IPS DF 19.7 (cell line): Measurements from ENCODE around the gene PERCC1.
"Not testable (repeated sequence)": the region's sequence is repeated elsewhere in the genome, so short reads cannot be mapped to it uniquely, and the experiment has no call there.

ENCODE experiments used
- DNase-seq: peaks from one replicate; pipeline ENCODE4 v3.0.0-alpha.2; 2013; ENCODE audit warnings: low read depth, low spot score

The PERCC1 gene

GRCh38 chr16:1469141-1469540, 38.3 kb downstream of the PERCC1 start:
- DNase-seq, result not testable (repeated sequence)

DNA sequence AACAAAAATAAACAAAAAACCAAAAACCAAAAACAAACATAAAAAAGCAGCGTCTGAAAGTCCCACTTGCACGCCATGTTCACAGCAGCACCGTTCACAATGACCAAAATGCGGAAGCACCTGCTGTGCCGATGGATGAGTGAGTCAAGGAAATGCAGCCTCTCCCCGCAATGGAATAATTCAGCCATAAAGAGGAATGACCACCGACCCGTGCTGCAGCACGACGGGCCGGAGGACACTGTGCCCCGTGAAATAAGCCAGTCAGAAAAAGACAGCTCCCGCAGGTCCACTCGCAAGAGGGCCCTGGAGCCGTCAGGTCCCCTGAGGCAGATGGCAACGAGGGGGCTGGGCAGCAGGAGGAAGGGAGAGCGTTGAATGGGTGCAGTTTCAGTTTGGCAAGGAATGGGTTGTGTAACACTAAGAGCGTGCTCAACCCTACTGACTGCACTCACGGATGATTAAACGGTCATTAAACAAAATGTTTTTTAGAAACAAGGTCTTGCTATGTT, 38.9 kb downstream of the PERCC1 start:
- no peak for DNase-seq

- DNase-seq, result no peak
These were observed 39.8 kb downstream of the PERCC1 start for GRCh38 chr16:1470481-1471251.

DNA sequence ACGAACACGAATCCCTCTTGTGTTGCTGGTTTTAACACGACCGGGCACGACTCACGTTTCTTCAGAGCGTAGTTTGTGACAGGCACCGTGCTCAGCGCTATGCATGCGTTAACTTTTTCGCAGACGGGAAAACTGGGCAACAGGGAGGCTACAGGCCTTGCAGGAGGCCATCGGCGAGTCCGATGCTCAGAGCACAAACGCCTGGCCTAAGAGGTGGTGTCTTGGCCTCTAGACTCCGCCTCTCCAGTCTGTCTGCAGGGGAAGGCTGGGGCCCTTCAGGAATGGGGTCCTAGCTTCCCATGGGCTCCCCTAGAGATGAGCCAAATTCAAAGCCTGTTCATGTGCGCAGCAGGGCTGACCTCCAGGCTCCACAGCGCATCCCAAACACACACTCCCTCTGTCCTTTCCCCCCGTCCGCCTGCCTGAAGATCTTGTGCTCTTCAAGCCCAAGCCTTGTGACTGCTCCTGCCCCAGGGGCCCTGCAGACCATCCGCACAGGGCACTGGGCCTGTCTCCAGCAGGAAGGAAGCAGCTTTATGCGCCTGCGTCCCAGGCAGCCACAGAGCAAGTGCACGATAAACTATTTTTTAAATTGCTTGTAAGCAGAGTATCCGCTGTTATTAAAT, 40.8 kb downstream of the PERCC1 start:
- DNase-seq, result no peak

- DNase-seq, result no peak
These were observed 42.1 kb downstream of the PERCC1 start for GRCh38 chr16:1472974-1473373.

- no peak for DNase-seq
These were observed 43.4 kb downstream of the PERCC1 start for GRCh38 chr16:1474082-1474795.

DNA sequence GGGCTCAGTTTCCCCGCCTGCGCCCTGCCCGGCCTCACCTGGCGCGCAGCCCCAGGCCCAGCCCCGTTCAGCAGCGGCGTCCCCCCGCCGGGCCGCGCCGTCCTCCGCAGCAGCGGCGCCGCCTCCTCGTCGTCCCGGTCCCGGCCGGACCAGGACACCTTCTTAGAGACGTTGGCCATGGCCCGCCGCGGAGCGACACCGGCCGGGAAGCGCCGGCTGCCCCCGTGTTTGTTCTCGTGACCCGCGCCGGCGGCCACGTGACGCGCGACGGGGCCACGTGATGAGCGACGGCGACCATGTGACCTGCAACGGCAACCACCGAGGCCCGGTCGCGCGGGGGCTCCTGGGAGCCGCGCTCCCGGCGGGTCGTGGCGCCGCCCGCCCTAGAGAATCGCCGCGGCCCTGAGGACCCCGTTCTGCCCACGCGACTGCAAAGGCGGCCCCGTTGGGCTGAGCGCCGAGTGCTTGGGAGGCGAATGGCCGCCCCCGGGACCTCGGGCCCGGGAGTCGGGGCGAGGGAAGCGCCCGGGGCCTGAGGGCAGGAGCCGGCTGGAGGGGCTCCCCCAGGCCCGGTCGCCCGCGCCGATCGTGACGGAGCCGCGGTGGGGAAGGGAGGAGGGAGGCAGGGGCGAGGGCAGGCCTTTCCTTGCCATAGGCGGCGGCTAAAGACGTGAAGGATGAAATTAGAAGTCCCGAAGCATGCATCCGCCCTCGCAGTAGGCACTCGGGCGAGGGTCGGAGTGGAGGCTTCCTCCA, 44.1 kb downstream of the PERCC1 start, which contains the start of gene CLCN7:
Gene CLCN7 (minus strand): TSS at position 233 of the 756 bp plus-strand sequence. CDS start 54 bp downstream, at position 179.
- DNase-seq, result no peak

- no peak for DNase-seq
These were observed 44.8 kb downstream of the PERCC1 start for GRCh38 chr16:1475552-1476114.

DNA sequence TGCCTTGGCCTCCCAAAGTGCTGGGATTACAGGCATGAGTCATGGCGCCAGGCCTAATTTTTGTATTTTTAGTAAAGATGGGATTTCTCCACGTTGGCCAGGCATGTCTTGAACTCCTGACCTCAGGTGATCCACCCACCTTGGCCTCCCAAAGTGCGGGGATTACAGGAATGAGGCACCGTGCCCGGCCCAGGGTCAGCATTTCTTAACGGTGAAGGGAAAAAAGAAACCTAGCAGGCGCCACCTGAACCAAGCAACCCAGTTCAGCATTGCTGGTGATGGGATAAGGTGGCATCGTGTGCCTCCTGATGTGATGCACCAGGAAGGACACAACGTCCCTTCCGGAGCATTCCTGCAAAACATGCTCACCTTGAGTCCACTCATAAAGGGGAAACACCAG, 46.2 kb downstream of the PERCC1 start:
- DNase-seq, result no peak

GRCh38 chr16:1478937-1479336, 48.1 kb downstream of the PERCC1 start:
- DNase-seq, result not testable (repeated sequence)

GRCh38 chr16:1481906-1482835, 51.3 kb downstream of the PERCC1 start:
- DNase-seq, result no peak
